Measurements from ENCODE around the gene GNB2.
"Not testable (repeated sequence)": the region's sequence is repeated elsewhere in the genome, so short reads cannot be mapped to it uniquely, and the experiment has no call there.

Gene GNB2

DNA sequence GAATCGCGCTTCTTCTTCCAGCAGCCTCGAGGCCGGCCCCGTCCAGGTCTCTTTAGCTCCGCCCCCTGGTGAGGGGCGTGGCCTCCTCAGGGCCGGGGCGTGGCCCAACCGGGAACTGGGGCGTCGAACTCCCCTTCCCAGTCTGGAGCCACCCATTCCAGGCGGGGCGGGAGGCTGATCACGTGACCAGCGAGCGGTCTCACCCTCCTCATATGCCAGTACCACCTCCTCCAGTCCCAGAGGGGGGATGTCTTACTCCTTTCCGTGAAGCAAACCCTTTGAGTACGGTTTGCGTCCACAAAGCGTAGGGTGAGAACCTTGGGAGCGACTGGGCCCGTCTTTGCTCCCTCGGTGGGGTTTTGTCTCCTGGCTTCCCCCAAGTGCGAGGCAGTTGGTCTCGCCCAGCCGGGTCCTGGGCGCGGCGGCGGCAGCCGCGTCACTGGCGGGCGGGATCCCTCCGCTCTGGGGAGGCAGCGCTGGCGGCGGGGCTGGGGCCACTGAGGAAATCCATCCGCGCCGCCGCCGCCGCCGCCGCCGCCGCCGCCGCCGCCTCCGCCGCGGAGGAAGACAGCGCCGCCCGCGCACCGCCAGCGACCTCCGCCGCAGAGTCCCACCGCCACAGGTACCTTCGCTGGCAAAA lies at the start of gene GNB2:
Gene GNB2, plus strand, starts transcription at position 439 of the 640 bp plus-strand sequence. CDS start 2,526 bp downstream, outside the sequence.
- no peak for FAIRE-seq

DNA sequence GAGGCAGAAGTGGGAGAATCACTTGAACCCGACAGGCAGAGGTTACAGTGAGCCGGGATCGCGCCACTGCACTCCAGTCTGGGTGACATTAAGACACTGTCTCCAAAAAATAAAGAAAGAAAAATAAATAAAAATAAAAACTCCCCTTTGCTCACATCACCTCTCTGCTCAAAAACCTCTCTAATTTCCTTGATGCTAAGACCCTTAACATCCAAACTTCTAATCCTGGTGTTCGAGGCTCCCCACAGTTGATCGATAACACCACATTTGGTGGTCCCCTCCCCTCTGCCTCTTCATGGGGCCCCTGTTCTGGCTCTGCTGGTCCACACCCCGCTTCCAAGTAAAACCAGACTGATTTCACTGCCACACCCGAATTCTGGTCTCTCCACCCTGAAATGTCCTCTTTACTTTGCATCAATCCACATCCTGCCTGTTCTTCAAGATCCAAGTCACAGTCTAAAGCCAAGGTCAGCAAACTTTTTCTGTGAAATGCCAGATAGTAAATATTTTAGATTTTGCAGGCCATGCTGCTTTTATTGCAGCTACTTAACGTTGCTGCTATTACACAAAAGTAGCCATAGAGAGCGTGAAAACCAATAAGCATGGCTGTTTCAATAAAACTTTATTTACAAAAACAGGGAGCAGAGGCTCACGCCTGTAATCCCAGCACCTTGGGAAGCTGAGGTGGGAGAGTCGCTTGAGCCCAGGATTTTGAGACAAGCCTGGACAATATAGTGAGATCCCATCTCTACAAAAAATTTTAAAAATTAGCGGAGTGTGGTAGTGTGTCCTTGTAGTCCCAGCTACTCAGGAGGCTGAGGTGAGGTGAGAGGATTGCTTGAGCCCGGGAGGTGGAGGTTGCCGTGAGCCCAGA lies 49.4 kb upstream of the GNB2 start:
- no peak for FAIRE-seq

DNA sequence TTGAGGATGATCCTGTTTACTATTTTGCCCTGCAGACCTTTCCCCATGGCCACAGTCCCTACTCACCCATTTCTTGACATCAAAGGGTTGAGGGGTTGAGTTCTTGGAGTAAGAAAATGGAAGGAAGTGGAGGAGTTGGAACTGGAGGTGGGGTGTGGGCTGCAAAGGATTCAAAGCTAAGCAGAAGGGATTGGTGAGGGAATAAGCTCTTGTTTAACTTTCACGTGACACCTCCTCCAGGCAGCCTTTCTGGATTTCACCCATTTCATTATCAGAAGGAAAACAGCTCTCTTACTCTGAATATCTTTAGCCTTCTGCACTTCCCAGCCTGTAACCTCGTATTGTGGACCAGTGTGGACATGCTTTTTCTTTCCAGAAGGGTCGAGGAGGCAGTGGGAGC lies 47.5 kb upstream of the GNB2 start:
- no peak for FAIRE-seq

DNA sequence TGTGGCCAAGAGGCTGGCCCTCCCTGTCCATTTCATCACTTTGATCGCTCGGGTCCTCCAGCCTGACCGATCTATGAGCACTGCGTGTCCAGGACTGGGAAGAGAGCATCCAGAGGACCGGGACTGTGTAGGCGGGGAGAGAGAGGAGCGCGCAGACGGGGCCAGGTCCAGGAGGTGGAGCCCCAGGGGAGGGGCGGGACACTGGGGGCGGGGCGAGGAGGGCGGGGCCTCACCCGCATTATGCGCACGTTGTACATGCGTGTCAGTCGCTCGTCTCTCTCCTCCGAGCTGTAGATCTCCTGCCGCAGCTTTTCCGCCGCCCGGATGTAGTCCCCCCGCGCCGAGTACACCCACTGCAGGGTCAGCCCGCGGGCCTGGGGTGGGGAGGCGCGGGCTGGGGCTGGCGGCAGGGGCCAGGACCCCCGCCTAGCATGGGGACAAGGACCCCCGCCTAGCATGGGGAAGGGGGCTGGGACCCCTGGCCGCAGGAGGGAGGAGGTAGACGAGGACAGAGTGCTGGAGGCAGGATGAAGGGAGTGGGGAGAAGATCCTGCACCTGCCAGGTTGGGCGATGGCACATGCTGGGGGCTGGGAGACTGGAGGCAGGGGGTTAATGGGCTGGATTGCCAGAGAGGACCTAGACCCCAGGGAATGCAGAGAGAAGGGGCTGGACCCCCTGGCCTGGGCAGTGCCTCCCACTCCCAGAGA lies 46.9 kb upstream of the GNB2 start:
- no peak for FAIRE-seq

DNA sequence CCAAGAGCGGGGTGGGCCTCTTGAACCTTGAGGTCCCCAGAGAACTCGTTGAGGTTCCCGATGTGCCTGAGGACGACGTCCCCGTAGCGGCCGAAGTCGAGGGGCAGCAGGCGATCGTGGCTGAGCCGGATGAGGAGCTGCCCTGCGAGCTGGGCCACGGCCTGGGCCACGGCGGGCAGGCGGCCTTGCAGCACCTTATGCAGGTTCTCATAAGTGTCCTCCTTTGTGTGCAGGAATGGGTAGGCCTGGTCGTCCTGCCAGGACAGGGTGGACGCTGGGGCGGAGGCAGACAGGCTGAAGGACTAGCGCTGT lies 46.3 kb upstream of the GNB2 start:
- no peak for FAIRE-seq

DNA sequence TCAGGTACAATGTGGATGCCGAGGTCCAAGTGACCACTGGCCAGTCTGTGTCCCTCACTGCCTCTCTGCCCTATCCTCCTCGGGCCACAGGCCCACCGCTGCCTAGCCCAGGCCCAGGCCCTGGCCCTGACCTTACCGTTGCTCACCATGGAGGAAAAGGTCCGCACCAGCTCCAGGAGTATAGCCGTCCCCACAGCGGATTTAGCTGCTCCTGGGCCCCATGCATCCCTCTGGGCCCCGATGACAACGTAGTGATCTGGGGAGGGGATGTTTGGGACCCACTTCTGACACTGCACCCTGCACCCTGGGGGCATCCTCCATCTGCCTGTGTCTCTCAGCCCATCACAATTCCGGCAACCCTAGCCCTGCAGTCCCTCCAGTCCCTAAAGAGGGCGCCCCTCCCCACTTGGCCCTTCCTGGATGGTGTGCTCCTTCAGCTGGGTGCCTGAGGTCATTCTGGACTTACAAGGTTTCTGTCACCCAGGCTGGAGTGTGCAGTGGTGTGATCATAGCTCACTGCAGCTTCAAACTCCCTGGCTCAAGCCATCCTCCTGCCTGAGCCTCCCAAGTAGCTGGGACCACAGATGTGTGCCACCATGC lies 44.3 kb upstream of the GNB2 start:
- no peak for FAIRE-seq

DNA sequence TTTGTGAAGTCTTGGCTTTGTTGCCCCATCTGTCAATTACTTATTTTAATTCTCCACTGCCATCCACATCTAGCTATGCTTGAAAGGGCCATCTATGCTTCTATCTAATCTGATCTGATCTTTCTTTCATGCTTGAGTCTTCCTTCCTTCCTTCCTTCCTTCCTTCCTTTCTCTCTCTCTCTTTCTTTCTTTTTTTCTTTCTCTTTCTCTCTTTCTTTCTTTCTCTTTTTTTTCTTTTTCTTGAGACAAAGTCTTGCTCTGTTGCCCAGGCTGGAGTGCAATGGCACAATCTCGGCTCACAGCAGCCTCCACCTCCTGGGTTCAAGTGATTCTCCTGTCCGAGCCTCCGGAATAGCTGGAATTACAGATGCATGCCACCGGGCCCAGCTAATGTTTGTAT lies 43.5 kb upstream of the GNB2 start:
- FAIRE-seq: no peak

DNA sequence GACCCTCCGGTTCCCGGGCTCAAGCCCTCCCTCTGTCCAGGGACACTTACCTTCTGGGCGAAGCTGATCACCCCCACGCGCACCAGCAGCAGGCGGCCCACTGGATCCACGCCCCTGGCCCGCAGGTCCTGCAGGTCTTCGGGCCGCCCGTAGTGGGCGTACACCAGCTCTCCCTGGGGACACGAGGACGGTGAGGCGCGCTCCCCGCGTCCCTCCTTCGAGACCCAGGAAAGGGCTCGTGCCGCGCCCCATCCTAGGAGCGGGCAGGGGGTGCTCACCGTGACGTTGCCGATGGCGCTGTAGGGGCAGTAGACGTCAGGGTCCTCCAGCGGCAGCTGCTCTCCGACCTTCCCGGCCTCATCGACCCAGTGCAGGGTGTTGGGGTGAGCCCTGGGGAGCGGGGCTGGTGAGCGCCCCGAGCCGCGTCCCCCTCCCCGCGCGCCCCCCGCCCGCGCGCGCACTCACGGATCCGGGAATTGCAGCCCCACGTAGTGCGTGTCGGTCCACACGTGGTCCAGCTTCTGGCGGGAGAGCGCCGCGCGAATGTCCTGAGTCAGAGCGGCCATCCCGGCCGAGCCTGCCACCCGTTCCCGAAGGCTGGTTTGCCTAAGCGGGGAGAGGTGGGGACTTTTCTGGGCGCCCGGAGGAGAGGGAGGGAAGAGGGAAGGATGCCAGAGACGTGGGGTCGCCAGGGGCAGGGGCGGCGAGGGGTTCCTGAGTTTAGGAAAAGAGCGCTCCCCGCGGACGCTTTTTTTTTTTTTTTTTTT lies 40.4 kb upstream of the GNB2 start:
- no peak for FAIRE-seq

DNA sequence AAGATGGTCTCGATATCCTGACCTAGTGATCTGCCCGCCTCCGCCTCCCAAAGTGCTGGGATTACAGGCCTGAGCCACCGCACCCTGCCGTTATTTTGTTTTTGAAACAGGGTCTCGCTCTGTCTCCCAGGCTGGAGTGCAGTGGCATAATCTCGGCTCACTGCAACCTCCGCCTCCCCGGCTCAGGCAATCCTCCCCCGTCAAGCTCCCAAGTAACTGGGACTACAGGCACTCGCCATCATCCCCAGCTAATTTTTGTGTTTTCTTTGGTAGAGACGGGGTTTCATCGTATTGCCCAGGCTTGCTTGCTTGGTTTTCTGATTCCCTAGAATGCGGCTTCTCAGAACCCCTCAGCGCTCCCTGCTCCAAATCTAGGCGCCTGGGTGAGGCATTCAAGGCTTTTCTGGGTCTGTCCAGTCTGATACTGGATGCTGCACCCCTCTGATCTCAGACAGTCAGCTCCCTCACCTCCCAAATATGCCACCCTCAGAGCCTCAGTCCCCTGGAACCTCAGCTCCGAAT lies 33.5 kb upstream of the GNB2 start:
- FAIRE-seq: no peak

DNA sequence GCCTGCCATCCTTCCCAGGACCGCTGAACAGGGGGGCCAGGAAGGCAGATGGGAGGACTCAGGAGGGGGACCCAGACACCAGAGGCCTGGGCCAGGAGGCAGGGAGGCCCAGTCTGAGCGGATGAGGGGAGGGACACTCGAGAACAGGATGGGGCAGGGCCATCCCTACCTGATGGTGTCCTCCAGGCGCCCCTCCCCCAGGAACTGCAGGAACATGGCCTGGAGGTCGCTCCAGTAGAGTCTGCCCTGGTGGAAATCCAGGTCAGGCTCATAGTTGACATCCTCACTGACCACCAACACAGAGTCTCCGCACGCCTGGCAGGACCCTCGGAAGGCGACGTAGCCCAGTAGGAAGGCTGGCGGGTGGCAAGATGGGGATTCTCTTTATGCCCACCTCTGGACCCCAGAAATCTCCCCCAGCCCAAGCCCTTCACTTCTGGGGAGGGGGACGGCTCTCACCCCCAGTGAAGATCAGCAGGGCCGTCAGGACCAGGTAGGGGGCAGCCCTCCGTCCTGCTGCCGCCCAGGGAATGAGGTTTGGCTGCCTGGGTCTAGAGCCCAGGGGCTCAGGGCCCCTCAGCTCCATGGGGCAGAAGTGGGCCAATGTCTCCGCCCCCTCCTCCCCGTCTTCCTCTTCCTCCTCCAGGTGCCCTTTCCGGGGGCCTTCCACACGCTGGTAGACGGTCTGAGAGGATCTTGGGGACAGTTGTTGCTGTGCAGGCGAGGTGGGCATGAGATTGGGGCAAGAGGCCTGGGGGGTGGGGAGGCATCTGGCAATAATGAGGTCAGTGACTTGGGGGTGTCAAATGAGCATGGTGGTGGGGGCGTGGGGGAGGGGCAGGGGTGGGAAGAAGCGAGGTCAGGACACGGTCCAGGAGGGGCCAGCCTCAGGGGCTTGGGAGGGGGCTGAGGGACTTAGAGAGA lies 32.8 kb upstream of the GNB2 start:
- no peak for FAIRE-seq

DNA sequence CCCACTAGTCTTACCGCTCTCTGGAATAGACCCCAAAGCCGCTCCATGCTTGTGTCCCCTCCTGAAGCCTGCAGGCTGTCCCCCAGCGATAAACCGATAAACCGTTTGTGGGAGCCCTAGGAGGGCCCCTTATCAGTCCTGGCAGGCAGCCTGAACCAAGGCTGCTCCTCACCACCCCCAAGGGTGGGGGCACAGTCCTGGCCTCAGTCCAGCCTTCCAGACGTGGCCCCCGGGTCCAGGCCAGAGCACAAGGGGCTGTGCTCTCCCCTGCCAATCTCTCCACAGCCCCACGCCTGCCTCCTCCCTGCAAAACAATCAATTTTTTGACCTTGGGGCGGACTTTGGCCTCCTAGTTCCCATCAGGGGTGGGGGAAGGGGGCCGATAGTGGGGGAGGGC lies 32.1 kb upstream of the GNB2 start, which contains the start of gene TFR2:
Gene TFR2, minus strand, starts transcription at position 90 of the 397 bp plus-strand sequence. Its CDS starts 43 bp downstream, at position 47.
- no peak for FAIRE-seq

DNA sequence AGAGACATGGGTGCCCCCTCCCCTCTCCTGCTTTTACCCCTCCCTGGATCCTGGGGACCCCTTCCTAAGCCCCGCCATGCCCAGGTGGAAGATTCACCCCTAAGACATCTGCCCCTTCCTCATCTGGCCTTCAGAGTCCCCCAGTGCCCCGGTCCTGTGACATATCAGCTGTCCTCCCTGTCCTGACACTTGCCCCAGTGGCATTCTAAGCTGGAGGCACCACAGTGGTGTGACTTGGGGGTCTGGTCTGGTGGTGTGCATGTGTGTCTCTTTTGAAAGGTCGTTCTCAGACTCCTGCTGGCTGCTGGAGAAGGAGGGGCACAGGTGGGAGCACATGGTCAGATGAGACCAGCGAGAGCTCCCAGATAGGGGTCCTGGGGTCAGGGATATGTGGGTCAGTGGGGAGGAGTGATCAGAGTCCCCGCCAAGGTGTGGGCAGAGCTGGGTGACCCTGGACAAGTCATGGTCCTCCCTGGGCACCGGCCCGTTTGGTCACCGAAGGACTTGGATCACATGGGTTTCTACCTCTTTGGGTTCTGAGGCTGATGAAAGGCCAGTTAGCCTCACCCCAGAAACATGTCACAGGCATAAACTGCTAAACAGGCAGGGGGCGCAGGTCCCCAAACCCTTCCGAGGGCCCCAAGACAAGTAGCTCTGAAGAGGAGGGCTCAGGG lies 31.5 kb upstream of the GNB2 start:
- no peak for FAIRE-seq

DNA sequence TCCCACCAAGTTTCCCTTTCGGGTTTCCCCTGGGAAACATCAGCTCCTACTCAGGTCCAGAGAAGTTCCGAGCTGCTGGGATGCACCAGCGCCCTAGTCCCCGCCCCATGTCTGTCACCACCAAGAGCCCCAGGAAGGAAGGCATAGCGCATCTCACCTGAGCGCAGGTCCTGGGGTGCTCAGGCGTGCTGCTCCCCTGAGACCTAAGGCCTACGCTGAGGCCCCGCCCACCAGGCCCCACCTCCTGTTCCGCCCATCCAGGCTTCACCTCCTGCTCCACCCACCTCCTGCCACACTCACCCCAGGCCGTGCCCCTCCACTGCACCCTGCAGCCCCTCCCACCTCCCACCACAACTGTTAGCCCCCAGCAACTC lies 31.0 kb upstream of the GNB2 start:
- FAIRE-seq: no peak

DNA sequence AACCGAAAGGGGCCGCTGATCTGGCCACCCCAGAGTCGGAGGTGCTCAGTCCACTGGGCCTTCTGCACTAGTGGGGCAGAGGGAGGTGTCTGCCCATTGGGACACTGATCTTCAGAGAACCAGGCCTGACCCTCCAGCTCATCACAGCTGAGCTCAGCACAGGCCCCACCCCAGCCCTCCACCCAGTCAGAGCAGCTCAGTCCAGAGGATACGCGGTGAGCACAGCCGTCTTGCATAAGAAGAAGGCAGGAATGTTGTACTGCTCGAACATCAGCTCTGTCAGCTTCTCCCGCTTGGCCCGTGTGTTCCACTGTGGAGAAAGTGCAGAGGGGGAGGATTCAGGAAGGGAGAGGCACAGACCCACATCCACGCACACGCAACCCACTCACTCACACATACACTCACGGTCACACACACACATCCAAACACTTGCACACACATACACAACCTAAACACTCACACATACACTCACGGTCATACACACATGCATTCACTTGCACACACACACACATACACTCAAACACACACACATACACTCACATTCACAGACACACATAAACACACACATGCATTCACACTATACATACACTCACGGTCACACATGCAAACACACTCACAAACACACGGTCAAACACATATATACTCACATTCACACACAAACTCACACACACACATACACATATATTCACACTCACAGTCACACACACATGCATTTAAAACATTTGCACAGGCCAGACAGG lies 23.5 kb upstream of the GNB2 start:
- no peak for FAIRE-seq

DNA sequence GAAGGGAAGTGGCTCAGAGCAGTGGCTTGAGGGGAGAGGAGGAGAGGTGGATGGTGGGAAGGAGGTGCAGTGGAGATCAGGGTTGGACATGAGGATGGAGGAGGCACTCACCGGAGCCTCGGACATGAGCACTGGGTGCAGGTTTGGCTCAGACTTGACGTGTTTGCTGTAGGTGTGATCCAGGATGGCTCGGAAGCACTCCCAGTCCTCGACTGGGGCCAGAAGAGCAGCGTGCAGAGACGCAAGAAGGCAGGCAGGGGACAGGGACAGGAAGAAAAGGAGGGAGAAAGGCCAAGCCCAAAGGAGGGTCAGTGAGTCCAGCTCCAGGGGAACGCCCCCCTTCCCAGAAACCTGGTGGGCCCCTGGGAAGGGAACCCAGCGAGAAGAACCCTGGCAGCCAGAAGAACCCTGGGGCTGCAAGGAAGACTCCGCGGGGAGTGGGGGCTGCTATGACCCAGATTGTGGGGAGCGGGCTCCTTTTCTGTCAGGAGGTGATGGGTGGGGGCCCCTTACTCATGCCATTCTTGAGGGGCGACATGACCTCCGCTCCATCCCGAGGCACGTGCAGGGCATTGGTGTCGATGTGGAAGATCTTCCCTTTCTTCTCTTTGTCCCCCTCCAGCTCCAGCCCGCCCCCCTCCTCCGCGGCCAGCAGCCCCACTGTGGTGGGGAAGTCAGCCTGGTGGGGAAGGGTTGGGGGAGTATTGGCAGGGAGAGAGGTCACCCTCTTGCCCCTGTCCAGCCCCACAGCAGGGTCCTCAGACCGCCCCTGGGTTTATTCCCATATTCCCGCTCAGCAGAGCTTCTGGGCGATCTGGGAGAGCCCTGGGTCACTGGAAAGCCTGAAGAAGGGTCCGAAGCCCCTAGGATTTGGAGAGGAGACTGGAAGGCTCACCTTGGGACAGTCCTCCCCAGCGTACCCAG lies 18.4 kb upstream of the GNB2 start:
- FAIRE-seq: no peak

DNA sequence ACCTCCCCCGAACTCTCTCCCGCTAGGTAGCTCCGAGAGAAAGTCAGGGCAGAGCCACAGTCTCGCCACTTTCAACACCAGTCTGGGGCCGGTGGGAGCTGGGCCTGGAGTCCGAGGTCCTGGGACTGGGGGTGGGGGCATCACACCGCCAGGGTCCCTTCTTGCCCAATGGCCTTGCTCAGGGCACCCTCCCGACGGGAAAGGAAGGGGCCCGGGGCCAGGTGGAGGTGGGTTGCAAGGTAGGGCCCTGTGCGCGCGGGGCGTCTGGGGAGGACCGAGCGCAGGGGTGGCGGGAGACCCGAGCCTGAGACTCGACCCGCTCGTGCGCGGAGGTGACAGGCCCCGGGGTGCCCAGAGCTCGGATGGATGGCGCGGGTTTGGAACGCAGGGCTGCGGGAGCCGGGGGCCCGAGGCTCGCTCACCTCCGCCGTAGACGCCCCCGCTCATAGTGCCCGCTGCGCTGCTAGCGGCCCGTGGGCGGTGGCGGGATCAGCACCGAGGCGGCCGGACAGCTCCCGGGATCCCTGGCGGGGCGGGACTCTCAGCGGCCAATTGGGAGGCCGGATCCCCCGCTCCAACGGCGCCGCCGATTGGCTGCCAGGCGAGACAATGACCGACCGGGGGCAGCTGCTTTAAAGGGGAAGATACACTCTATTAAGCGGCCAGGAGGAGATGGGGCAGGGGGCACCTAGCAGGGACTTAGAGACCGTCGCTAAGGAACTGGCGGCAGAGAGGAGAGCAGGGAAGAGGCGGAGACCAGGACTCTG lies 17.4 kb upstream of the GNB2 start, which contains the start of gene ACTL6B:
Gene ACTL6B, minus strand, starts transcription at position 541 of the 767 bp plus-strand sequence. Its CDS starts 94 bp downstream, at position 447.
- no peak for FAIRE-seq

DNA sequence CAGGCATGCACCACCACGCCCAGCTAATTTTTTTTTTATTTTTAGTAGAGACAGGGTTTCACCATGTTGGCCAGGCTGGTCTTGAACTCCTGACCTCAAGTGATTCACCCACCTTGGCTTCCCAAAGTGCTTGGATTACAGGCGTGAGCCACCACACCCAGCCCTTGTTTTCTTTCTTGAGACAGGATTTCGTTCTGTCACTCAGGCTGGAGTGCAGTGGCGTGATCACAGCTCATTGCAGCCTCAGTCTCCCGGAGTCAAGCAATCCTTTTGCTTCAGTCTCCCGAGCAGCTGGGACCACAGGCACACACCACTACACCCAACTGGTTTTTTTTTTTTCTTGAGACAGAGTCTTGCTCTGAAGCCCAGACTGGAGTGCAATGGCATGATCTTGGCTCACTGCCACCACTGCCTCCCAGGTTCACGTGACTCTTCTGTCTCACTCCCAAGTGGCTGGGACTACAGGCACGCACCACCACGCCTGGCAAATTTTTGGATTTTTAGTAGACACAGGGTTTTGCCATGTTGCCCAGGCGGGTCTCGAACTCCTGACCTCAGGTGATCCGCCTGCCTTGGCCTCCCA lies 11.3 kb upstream of the GNB2 start:
- FAIRE-seq: not testable (repeated sequence)

All from colon (tissue), 2 donors.